HEK293 (cell line): ENCODE measurements around the gene TIGD3.

Experiments
- CTCF ChIA-PET: fragments of 350-600 bp; formaldehyde crosslinking; extraction: SDS; loops from one replicate; lab custom pipeline; 2021; ENCODE audit warnings: antibody characterized with exemption; lab: Yijun Ruan, JAX
- POLR2A ChIA-PET: fragments of 300-600 bp; formaldehyde crosslinking; extraction: SDS; loops from one replicate; lab custom pipeline; 2020; ENCODE audit warnings: antibody characterized with exemption, inconsistent platforms; lab: Yijun Ruan, JAX
- H3K27ac ChIP-seq: fragments of 200-500 bp; sonication (Bioruptor generic); 2 replicates; pipeline ENCODE4 v1.5.1; 2014; ENCODE audit warnings: low read depth, low read length, control low read depth, inconsistent platforms; ENCODE audit errors: extremely low read depth
- H3K36me3 ChIP-seq, 2 experiments: fragments of 200-500 bp in 1 of 2; sonication (Bioruptor generic) in 1 of 2; 1 replicate in 1 of 2; 2 replicates in 1 of 2; pipeline ENCODE4 v1.5.1; 2014 to 2017; ENCODE audit warnings: inconsistent platforms in 2 of 2, low read length in 2 of 2; ENCODE audit not compliant: control insufficient read depth in 2 of 2, insufficient read depth in 1 of 2
- H3K4me1 ChIP-seq: fragments of 200-500 bp; sonication (Bioruptor generic); 2 replicates; pipeline ENCODE4 v1.5.1; 2014; ENCODE audit warnings: mild to moderate bottlenecking, low read length, inconsistent platforms; ENCODE audit not compliant: control insufficient read depth, insufficient read depth
- H3K4me3 ChIP-seq: 2 replicates; pipeline ENCODE4 v1.5.1; 2011; ENCODE audit warnings: low read depth, mild to moderate bottlenecking, control low read depth, low read length, moderate library complexity
- H3K9me3 ChIP-seq: fragments of 200-500 bp; sonication (Bioruptor generic); 2 replicates; pipeline ENCODE4 v1.5.1; 2014; ENCODE audit warnings: low read depth, low read length, inconsistent platforms; ENCODE audit not compliant: control insufficient read depth, insufficient read depth
- MZF1 ChIP-seq: fragments of 450-650 bp; formaldehyde crosslinking; IDR thresholded peaks from 2 replicates; pipeline ENCODE4 v1.5.1; 2017; ENCODE audit warnings: missing biosample characterization, missing genetic modification characterization, borderline replicate concordance
- PRDM10 ChIP-seq: fragments of 450-650 bp; formaldehyde crosslinking; IDR thresholded peaks from 2 replicates; pipeline ENCODE4 v1.5.1; 2016; ENCODE audit warnings: missing biosample characterization, missing genetic modification characterization
- ZBTB26 ChIP-seq: fragments of 450-650 bp; formaldehyde crosslinking; optimal IDR thresholded peaks from 2 replicates; pipeline ENCODE3; 2016; ENCODE audit warnings: missing biosample characterization, mild to moderate bottlenecking, missing genetic modification characterization
- ZBTB7A ChIP-seq: fragments of 450-650 bp; formaldehyde crosslinking; IDR thresholded peaks from 2 replicates; pipeline ENCODE4 v1.5.1; 2016; ENCODE audit warnings: low read depth, missing biosample characterization, missing genetic modification characterization
- ZNF138 ChIP-seq: fragments of 450-650 bp; formaldehyde crosslinking; IDR thresholded peaks from 2 replicates; pipeline ENCODE4 v1.5.1; 2016; ENCODE audit warnings: missing biosample characterization, missing genetic modification characterization, borderline replicate concordance
- ZNF169 ChIP-seq: fragments of 450-650 bp; formaldehyde crosslinking; IDR thresholded peaks from 2 replicates; pipeline ENCODE4 v1.5.1; 2016; ENCODE audit warnings: missing biosample characterization, missing genetic modification characterization
- ZNF248 ChIP-seq: fragments of 450-650 bp; formaldehyde crosslinking; IDR thresholded peaks from 2 replicates; pipeline ENCODE4 v1.5.1; 2017; ENCODE audit warnings: missing biosample characterization, missing genetic modification characterization
- ZNF518A ChIP-seq: fragments of 450-650 bp; formaldehyde crosslinking; conservative IDR thresholded peaks from 2 replicates; pipeline ENCODE4 v1.5.1; 2016; ENCODE audit warnings: low read depth, missing biosample characterization, missing genetic modification characterization
- ZNF521 ChIP-seq: fragments of 450-650 bp; formaldehyde crosslinking; IDR thresholded peaks from 2 replicates; pipeline ENCODE4 v1.5.1; 2017; ENCODE audit warnings: missing biosample characterization, mild to moderate bottlenecking, missing genetic modification characterization
- ZNF660 ChIP-seq: fragments of 450-650 bp; IDR thresholded peaks from 2 replicates; pipeline ENCODE4 v1.5.1; 2018; ENCODE audit warnings: missing biosample characterization, mild to moderate bottlenecking, missing genetic modification characterization
- TF ChIP-seq, protein P1 (sequence below): fragments of 450-650 bp; formaldehyde crosslinking; IDR thresholded peaks from 2 replicates; pipeline ENCODE4 v1.5.1; 2016; ENCODE audit warnings: missing biosample characterization, missing genetic modification characterization
- TF ChIP-seq, protein P2 (sequence below): fragments of 450-650 bp; formaldehyde crosslinking; IDR thresholded peaks from 2 replicates; pipeline ENCODE4 v1.5.1; 2016; ENCODE audit warnings: missing biosample characterization, missing genetic modification characterization

The TIGD3 gene

GRCh38 chr11:65378208-65378927 is 23.8 kb downstream of the TIGD3 start:
- H3K9me3 ChIP-seq: no peaks in the 10 kb centered on the region
- POLR2A ChIA-PET: interaction anchor here (0.6 to 8.3 kb wide), 5 partner anchors 36 to 121 kb away, joined by 3 to 110 read pairs (median 4); partner anchors contain the start of genes MALAT1 and NEAT1
- peaks cover 6% of the 10 kb centered on the region; the same call in 1 of the 2 replicates for H3K4me1 ChIP-seq
- CTCF ChIA-PET: interaction anchor here (0.6 to 1.0 kb wide), 4 partner anchors 25 to 112 kb away, joined by 3 to 11 read pairs (median 4); no protein-coding TSS in a partner anchor
- no peak for TF ChIP-seq MZF1 (tag by site-specific recombination)
- TF ChIP-seq, protein P1, sequence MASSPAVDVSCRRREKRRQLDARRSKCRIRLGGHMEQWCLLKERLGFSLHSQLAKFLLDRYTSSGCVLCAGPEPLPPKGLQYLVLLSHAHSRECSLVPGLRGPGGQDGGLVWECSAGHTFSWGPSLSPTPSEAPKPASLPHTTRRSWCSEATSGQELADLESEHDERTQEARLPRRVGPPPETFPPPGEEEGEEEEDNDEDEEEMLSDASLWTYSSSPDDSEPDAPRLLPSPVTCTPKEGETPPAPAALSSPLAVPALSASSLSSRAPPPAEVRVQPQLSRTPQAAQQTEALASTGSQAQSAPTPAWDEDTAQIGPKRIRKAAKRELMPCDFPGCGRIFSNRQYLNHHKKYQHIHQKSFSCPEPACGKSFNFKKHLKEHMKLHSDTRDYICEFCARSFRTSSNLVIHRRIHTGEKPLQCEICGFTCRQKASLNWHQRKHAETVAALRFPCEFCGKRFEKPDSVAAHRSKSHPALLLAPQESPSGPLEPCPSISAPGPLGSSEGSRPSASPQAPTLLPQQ (tag by site-specific recombination): no peak
- no peak for TF ChIP-seq ZNF169 (tag by site-specific recombination)
- no peak for TF ChIP-seq ZNF521 (tag by site-specific recombination)
- no peak for TF ChIP-seq ZNF660 (tag by site-specific recombination)
- TF ChIP-seq ZNF138 (tag by site-specific recombination): no peak
- TF ChIP-seq ZBTB7A (tag by site-specific recombination): no peak
- no peak for TF ChIP-seq ZBTB26 (tag by site-specific recombination)
- TF ChIP-seq ZNF248: no peak
- TF ChIP-seq ZNF518A: no peak
- TF ChIP-seq PRDM10 (tag by site-specific recombination): no peak
- TF ChIP-seq, protein P2, sequence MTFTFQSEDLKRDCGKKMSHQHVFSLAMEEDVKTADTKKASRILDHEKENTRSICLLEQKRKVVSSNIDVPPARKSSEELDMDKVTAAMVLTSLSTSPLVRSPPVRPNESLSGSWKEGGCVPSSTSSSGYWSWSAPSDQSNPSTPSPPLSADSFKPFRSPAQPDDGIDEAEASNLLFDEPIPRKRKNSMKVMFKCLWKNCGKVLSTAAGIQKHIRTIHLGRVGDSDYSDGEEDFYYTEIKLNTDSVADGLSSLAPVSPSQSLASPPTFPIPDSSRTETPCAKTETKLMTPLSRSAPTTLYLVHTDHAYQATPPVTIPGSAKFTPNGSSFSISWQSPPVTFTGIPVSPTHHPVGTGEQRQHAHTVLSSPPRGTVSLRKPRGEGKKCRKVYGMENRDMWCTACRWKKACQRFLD (tag by site-specific recombination): no peak
- no peak overlapping the region for H3K4me3 ChIP-seq
- H3K27ac ChIP-seq: no peak overlapping the region
- no peaks in the 10 kb centered on the region for H3K36me3 ChIP-seq
